Spinal cord (tissue), 10 donors: ENCODE results near the gene OVCH2. TPM values are rescaled to one million over a fixed set of nuclear protein-coding genes. Genes with fewer than 3 reads are reported as not detected.
A peak's percentile ranks its signal among the peaks of the same experiment; 100 is the strongest.
"Not testable (repeated sequence)": the region's sequence is repeated elsewhere in the genome, so short reads cannot be mapped to it uniquely, and the experiment has no call there.

Experiments used
- DNase-seq, 6 donors: peaks; one replicate each; pipeline versions ENCODE4 v3.0.0 to v3.0.0-alpha.2; 2013 to 2015; ENCODE audit warnings: low spot score in 6 of 6, low read depth in 4 of 6
- H3K27ac ChIP-seq: one replicate; pipeline ENCODE4 v1.5.1; 2013; ENCODE audit warnings: low read depth, low read length, control low read depth
- H3K27me3 ChIP-seq: one replicate; pipeline ENCODE4 v1.6.1; 2013; ENCODE audit warnings: low read length; ENCODE audit not compliant: control insufficient read depth, insufficient read depth
- H3K36me3 ChIP-seq: one replicate; pipeline ENCODE4 v1.6.1; 2013; ENCODE audit warnings: low read length; ENCODE audit not compliant: control insufficient read depth, insufficient read depth
- H3K4me1 ChIP-seq: one replicate; pipeline ENCODE4 v1.6.1; 2013; ENCODE audit warnings: low read length; ENCODE audit not compliant: control insufficient read depth, insufficient read depth
- H3K4me3 ChIP-seq: one replicate; pipeline ENCODE4 v1.5.1; 2013; ENCODE audit warnings: low read depth, low read length, control low read depth
- H3K9me3 ChIP-seq: one replicate; pipeline ENCODE4 v1.6.1; 2013; ENCODE audit warnings: low read length; ENCODE audit not compliant: control insufficient read depth, insufficient read depth
- WGBS: methylation state at CpG from one replicate; pipeline ENCODE4 v1.1.5; 2013; ENCODE audit warnings: missing lambda C conversion rate; ENCODE audit not compliant: insufficient coverage; 5-methylcytosine and 5-hydroxymethylcytosine counted together
- polyA plus RNA-seq, 2 donors: library from polyadenylated mRNA; unstranded; fragments of 120-200 nt; gene quantifications; one replicate each; pipeline ENCODE4 v1.2.1, GENCODE V29; 2013; ENCODE audit not compliant: insufficient read length in 2 of 2
- total RNA-seq, 2 donors: library from RNA; depleted of rRNA in 1 of 2; stranded (reverse); fragments of 120-200 nt in 1 of 2; fragments of >200 nt in 1 of 2; gene quantifications; one replicate each; pipeline versions ENCODE4 v1.2.3 to v1.2.4, GENCODE V29; 2013 to 2014
- donor health status: healthy.

Gene OVCH2
- total and polyA plus RNA-seq, 4 donors: 0.08 TPM; not detected in 3

GRCh38 chr11:7665473-7666291 is 40.6 kb downstream of the OVCH2 start:
- H3K27me3 ChIP-seq: no peaks in the 10 kb centered on the region
- H3K36me3 ChIP-seq: peaks cover 3% of the 10 kb centered on the region
- H3K4me3 ChIP-seq: no peak overlapping the region
- peak in 2 of 6 donors; percentile 67 to 71 for DNase-seq
- no peak overlapping the region for H3K27ac ChIP-seq
- H3K9me3 ChIP-seq: no peaks in the 10 kb centered on the region
- WGBS: 64% methylated on average over 20 of the region's 20 CpGs
- H3K4me1 ChIP-seq: peaks cover 29% of the 10 kb centered on the region

DNA sequence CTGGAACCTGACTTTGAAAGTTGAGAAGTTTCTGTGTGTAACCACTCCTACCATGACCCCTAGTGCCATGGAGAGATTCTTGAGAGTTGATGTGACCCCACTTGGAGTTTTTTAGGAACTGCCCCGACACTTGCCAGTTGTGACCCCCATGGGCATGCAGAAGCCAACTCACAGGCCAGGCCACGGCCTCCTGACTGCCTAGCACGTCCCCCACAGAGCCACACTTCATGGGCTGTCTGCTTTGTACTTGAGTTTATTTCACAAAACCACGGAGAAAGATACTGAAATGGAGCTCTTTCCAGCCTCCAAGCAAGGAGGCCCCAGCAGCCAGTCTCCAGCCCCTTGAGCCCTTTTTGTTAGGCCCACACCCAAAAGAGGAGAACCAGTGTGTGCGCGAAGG is 41.4 kb downstream of the OVCH2 start:
- Histone ChIP-seq H3K9me3 (no peaks in the 10 kb centered on the region), H3K36me3 (peaks cover 3% of the 10 kb centered on the region), H3K27ac (no peak overlapping the region), H3K4me1 (peaks cover 29% of the 10 kb centered on the region), H3K4me3 (no peak overlapping the region), H3K27me3 (no peaks in the 10 kb centered on the region)
- no peak for DNase-seq
- WGBS: 83% methylated on average over 6 of the region's 6 CpGs

DNA sequence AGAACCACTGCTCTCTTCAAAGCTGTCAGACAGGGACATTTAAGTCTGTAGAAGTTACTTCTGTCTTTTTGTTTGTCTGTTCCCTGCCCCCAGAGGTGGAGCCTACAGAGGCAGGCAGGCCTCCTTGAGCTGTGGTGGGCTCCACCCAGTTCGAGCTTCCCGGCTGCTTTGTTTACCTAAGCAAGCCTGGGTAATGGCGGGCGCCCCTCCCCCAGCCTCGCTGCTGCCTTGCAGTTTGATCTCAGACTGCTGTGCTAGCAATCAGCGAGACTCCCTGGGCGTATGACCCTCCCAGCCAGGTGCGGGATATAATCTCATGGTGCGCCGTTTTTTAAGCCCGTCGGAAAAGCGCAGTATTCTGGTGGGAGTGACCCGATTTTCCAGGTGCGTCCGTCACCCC is 42.7 kb downstream of the OVCH2 start:
- not testable (repeated sequence) for H3K36me3 ChIP-seq, H3K9me3 ChIP-seq, H3K27ac ChIP-seq, H3K27me3 ChIP-seq, H3K4me3 ChIP-seq, DNase-seq
- H3K4me1 ChIP-seq: peaks cover 21% of the 10 kb centered on the region
- WGBS: 80% methylated on average over 5 of the region's 16 CpGs

DNA sequence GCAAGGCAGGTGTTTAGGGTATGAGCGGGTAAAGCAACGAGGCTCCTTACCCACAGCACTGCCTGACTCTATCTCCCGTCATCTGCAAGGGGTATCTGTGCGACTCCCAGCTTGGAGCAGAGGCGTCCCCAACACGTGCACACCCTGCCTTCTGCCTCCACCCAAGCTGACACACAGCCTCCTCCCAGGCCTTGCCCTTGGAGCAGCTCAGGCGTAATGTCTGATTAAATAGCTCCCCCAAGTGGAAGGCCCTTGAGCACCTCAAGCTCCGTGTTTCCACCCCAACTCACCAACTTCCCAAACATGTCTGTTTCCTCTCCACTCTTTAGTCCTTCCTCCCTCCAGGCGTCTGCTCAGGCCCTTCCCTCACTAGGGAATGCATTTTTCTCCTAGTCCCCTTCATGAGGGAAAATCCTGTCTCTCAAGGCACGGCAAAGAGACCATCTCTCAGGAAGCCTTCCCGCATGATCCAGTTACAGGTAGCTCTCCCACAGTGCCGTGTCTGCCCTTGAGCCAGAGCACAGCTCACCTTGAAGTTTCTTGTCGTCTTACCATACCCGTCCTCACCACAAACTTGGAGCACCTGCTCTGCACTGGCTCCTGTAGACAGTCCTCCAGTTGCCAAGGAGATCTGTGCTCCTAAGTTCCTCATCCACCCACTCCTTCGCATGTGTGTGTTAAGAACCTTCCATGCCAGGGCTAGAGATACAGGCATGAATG is 48.8 kb downstream of the OVCH2 start:
- H3K27ac ChIP-seq: no peak overlapping the region
- H3K36me3 ChIP-seq: peaks cover 16% of the 10 kb centered on the region
- 60% methylated on average over 15 of the region's 15 CpGs for WGBS
- H3K4me1 ChIP-seq: peaks cover 16% of the 10 kb centered on the region
- peak in 2 of 6 donors; percentile 75 to 78 for DNase-seq
- no peak overlapping the region for H3K4me3 ChIP-seq
- H3K9me3 ChIP-seq: no peaks in the 10 kb centered on the region
- no peaks in the 10 kb centered on the region for H3K27me3 ChIP-seq

- WGBS: 79% methylated on average over 11 of the region's 11 CpGs
- no peak overlapping the region for H3K27ac ChIP-seq
- no peak overlapping the region for H3K4me3 ChIP-seq
- no peaks in the 10 kb centered on the region for H3K9me3 ChIP-seq
- H3K4me1 ChIP-seq: peaks cover 21% of the 10 kb centered on the region
- no peaks in the 10 kb centered on the region for H3K27me3 ChIP-seq
- peaks cover 23% of the 10 kb centered on the region for H3K36me3 ChIP-seq
- no peak for DNase-seq
These were observed 49.6 kb downstream of the OVCH2 start for GRCh38 chr11:7656704-7657103.

- Histone ChIP-seq H3K27ac (no peak overlapping the region), H3K36me3 (peaks cover 29% of the 10 kb centered on the region), H3K27me3 (no peaks in the 10 kb centered on the region), H3K4me1 (peaks cover 26% of the 10 kb centered on the region), H3K9me3 (no peaks in the 10 kb centered on the region), H3K4me3 (no peak overlapping the region)
- DNase-seq: no peak
- 76% methylated on average over 10 of the region's 14 CpGs for WGBS
These were observed 50.7 kb downstream of the OVCH2 start for GRCh38 chr11:7655253-7656217.

- DNase-seq: peak in 1 of 6 donors; percentile 65
- Histone ChIP-seq H3K36me3 (peaks cover 32% of the 10 kb centered on the region), H3K4me3 (no peak overlapping the region), H3K9me3 (no peaks in the 10 kb centered on the region), H3K27me3 (no peaks in the 10 kb centered on the region), H3K27ac (no peak overlapping the region), H3K4me1 (peaks cover 26% of the 10 kb centered on the region)
- 67% methylated on average over 3 of the region's 4 CpGs for WGBS
These were observed 52.0 kb downstream of the OVCH2 start for GRCh38 chr11:7654195-7654705.

GRCh38 chr11:7651700-7652099 is 54.6 kb downstream of the OVCH2 start:
- Histone ChIP-seq H3K36me3 (peaks cover 30% of the 10 kb centered on the region), H3K27ac (no peak overlapping the region), H3K4me1 (peaks cover 20% of the 10 kb centered on the region), H3K9me3 (no peaks in the 10 kb centered on the region), H3K27me3 (no peaks in the 10 kb centered on the region), H3K4me3 (no peak overlapping the region)
- 64% methylated on average over 9 of the region's 9 CpGs for WGBS
- peak in 1 of 6 donors; percentile 56 for DNase-seq

GRCh38 chr11:7651140-7651551 is 55.1 kb downstream of the OVCH2 start:
- H3K36me3 ChIP-seq: peaks cover 29% of the 10 kb centered on the region
- WGBS: 96% methylated on average over 3 of the region's 5 CpGs
- H3K27ac ChIP-seq: no peak overlapping the region
- H3K4me3 ChIP-seq: no peak overlapping the region
- no peaks in the 10 kb centered on the region for H3K27me3 ChIP-seq
- H3K9me3 ChIP-seq: no peaks in the 10 kb centered on the region
- peaks cover 20% of the 10 kb centered on the region for H3K4me1 ChIP-seq
- no peak for DNase-seq
